Memory B cell (primary cell): ENCODE measurements around the gene LRRC49.

Experiments used
- ATAC-seq: fragments of 150-1000 bp; cut with Tn5 transposase; 2 replicates; pipeline ENCODE4 v1.10.0; 2021; ENCODE audit warnings: low read depth, mild to moderate bottlenecking, moderate library complexity
- DNase-seq, 2 donors: peaks; one replicate each; pipeline ENCODE4 v3.0.0; 2022; ENCODE audit warnings: low spot score in 2 of 2
- H3K27ac Mint-ChIP-seq: one replicate; pipeline ENCODE4 v1.8.0; 2022; ENCODE audit warnings: mild to moderate bottlenecking, moderate library complexity, mixed read lengths
- H3K27me3 Mint-ChIP-seq: one replicate; pipeline ENCODE4 v1.8.0; 2022; ENCODE audit warnings: mixed read lengths
- H3K36me3 Mint-ChIP-seq: one replicate; pipeline ENCODE4 v1.8.0; 2022; ENCODE audit warnings: mild to moderate bottlenecking, mixed read lengths
- H3K4me1 Mint-ChIP-seq: one replicate; pipeline ENCODE4 v1.8.0; 2022; ENCODE audit warnings: mixed read lengths
- H3K4me3 Mint-ChIP-seq: one replicate; pipeline ENCODE4 v1.8.0; 2022; ENCODE audit warnings: mild to moderate bottlenecking, moderate library complexity, mixed read lengths
- H3K9me3 Mint-ChIP-seq: one replicate; pipeline ENCODE4 v1.8.0; 2022; ENCODE audit warnings: mixed read lengths

The LRRC49 gene

GRCh38 chr15:71050461-71050860, 157.8 kb downstream of the LRRC49 start:
- Mint-ChIP-seq H3K9me3 (peaks cover 2% of the 10 kb centered on the region), H3K27me3 (no peaks in the 10 kb centered on the region), H3K36me3 (no peaks in the 10 kb centered on the region), H3K4me1 (no peaks in the 10 kb centered on the region), H3K4me3 (no peak overlapping the region), H3K27ac (no peak overlapping the region)
- no peak for ATAC-seq
- DNase-seq = no peak

- H3K4me1 Mint-ChIP-seq = no peaks in the 10 kb centered on the region
- ATAC-seq = no peak
- no peaks in the 10 kb centered on the region for H3K27me3 Mint-ChIP-seq
- H3K27ac Mint-ChIP-seq = no peak overlapping the region
- H3K9me3 Mint-ChIP-seq = peaks cover 2% of the 10 kb centered on the region
- H3K4me3 Mint-ChIP-seq = no peak overlapping the region
- DNase-seq = no peak
- H3K36me3 Mint-ChIP-seq = no peaks in the 10 kb centered on the region
Observed at GRCh38 chr15:71051539-71051938, 158.9 kb downstream of the LRRC49 start.

GRCh38 chr15:71052356-71052755, 159.7 kb downstream of the LRRC49 start:
- Mint-ChIP-seq H3K36me3 (no peaks in the 10 kb centered on the region), H3K9me3 (no peaks in the 10 kb centered on the region), H3K4me1 (no peaks in the 10 kb centered on the region)

GRCh38 chr15:71054286-71054952, 161.8 kb downstream of the LRRC49 start:
- no peak overlapping the region for H3K4me3 Mint-ChIP-seq
- H3K9me3 Mint-ChIP-seq = peaks cover 2% of the 10 kb centered on the region
- H3K27me3 Mint-ChIP-seq = no peaks in the 10 kb centered on the region
- no peak overlapping the region for H3K27ac Mint-ChIP-seq
- H3K4me1 Mint-ChIP-seq = no peaks in the 10 kb centered on the region
- ATAC-seq (no peak), DNase-seq (no peak)
- no peaks in the 10 kb centered on the region for H3K36me3 Mint-ChIP-seq

More at GRCh38 chr15:71052356-71052755, 159.7 kb downstream of the LRRC49 start:
- no peak for ATAC-seq
- no peaks in the 10 kb centered on the region for H3K27me3 Mint-ChIP-seq
- H3K27ac Mint-ChIP-seq = no peak overlapping the region
- H3K4me3 Mint-ChIP-seq = no peak overlapping the region
- DNase-seq = no peak

- DNase-seq (no peak), ATAC-seq (no peak)
- peaks cover 2% of the 10 kb centered on the region for H3K27me3 Mint-ChIP-seq
- no peak overlapping the region for H3K27ac Mint-ChIP-seq
- H3K4me3 Mint-ChIP-seq = no peak overlapping the region
- H3K4me1 Mint-ChIP-seq = no peaks in the 10 kb centered on the region
- no peaks in the 10 kb centered on the region for H3K36me3 Mint-ChIP-seq
- H3K9me3 Mint-ChIP-seq = peaks cover 5% of the 10 kb centered on the region
Observed at GRCh38 chr15:71055461-71055860, 162.8 kb downstream of the LRRC49 start.

- no peak overlapping the region for H3K4me3 Mint-ChIP-seq
Observed at GRCh38 chr15:71056111-71056510, 163.5 kb downstream of the LRRC49 start.

GRCh38 chr15:71057143-71057542, 164.5 kb downstream of the LRRC49 start:
- DNase-seq = no peak
- H3K27ac Mint-ChIP-seq = no peak overlapping the region
- no peak overlapping the region for H3K4me3 Mint-ChIP-seq

More at GRCh38 chr15:71056111-71056510, 163.5 kb downstream of the LRRC49 start:
- H3K4me1 Mint-ChIP-seq = no peaks in the 10 kb centered on the region
- H3K36me3 Mint-ChIP-seq = no peaks in the 10 kb centered on the region
- DNase-seq (no peak), ATAC-seq (no peak)
- H3K9me3 Mint-ChIP-seq = peaks cover 6% of the 10 kb centered on the region
- H3K27me3 Mint-ChIP-seq = peaks cover 2% of the 10 kb centered on the region
- H3K27ac Mint-ChIP-seq = no peak overlapping the region

GRCh38 chr15:71057581-71057980, 165.0 kb downstream of the LRRC49 start:
- Mint-ChIP-seq H3K36me3 (no peaks in the 10 kb centered on the region), H3K4me3 (no peak overlapping the region), H3K27me3 (peaks cover 2% of the 10 kb centered on the region), H3K4me1 (no peaks in the 10 kb centered on the region), H3K9me3 (peaks cover 8% of the 10 kb centered on the region), H3K27ac (no peak overlapping the region)
- ATAC-seq (no peak), DNase-seq (no peak)

More at GRCh38 chr15:71057143-71057542, 164.5 kb downstream of the LRRC49 start:
- Mint-ChIP-seq H3K27me3 (peaks cover 2% of the 10 kb centered on the region), H3K9me3 (peaks cover 8% of the 10 kb centered on the region), H3K4me1 (no peaks in the 10 kb centered on the region), H3K36me3 (no peaks in the 10 kb centered on the region)
- ATAC-seq = no peak

GRCh38 chr15:71060983-71061382, 168.4 kb downstream of the LRRC49 start:
- Mint-ChIP-seq H3K36me3 (no peaks in the 10 kb centered on the region), H3K27ac (no peak overlapping the region), H3K4me1 (no peaks in the 10 kb centered on the region), H3K4me3 (no peak overlapping the region), H3K27me3 (peaks cover 3% of the 10 kb centered on the region), H3K9me3 (peaks cover 8% of the 10 kb centered on the region)
- DNase-seq = no peak
- ATAC-seq = no peak

GRCh38 chr15:71066983-71067382, 174.4 kb downstream of the LRRC49 start:
- no peak overlapping the region for H3K4me3 Mint-ChIP-seq
- no peaks in the 10 kb centered on the region for H3K36me3 Mint-ChIP-seq
- H3K27me3 Mint-ChIP-seq = peaks cover 7% of the 10 kb centered on the region
- H3K9me3 Mint-ChIP-seq = no peaks in the 10 kb centered on the region
- no peak for DNase-seq
- H3K4me1 Mint-ChIP-seq = no peaks in the 10 kb centered on the region
- no peak overlapping the region for H3K27ac Mint-ChIP-seq
- ATAC-seq = no peak

GRCh38 chr15:71069693-71070092, 177.1 kb downstream of the LRRC49 start:
- Mint-ChIP-seq H3K4me3 (no peak overlapping the region), H3K9me3 (peaks cover 2% of the 10 kb centered on the region), H3K4me1 (no peaks in the 10 kb centered on the region), H3K27me3 (peaks cover 9% of the 10 kb centered on the region), H3K27ac (no peak overlapping the region), H3K36me3 (no peaks in the 10 kb centered on the region)
- DNase-seq = no peak
- ATAC-seq = no peak

- H3K9me3 Mint-ChIP-seq = peaks cover 2% of the 10 kb centered on the region
- DNase-seq = no peak
- H3K27me3 Mint-ChIP-seq = peaks cover 10% of the 10 kb centered on the region
- no peak overlapping the region for H3K4me3 Mint-ChIP-seq
- H3K27ac Mint-ChIP-seq = no peak overlapping the region
- ATAC-seq = no peak
- no peaks in the 10 kb centered on the region for H3K36me3 Mint-ChIP-seq
- no peaks in the 10 kb centered on the region for H3K4me1 Mint-ChIP-seq
Observed at GRCh38 chr15:71071529-71071928, 178.9 kb downstream of the LRRC49 start.

GRCh38 chr15:71072423-71072822, 179.8 kb downstream of the LRRC49 start:
- H3K36me3 Mint-ChIP-seq = no peaks in the 10 kb centered on the region
- no peak overlapping the region for H3K27ac Mint-ChIP-seq
- H3K4me3 Mint-ChIP-seq = no peak overlapping the region
- peaks cover 2% of the 10 kb centered on the region for H3K9me3 Mint-ChIP-seq
- ATAC-seq (no peak), DNase-seq (no peak)
- H3K4me1 Mint-ChIP-seq = no peaks in the 10 kb centered on the region
- peaks cover 8% of the 10 kb centered on the region for H3K27me3 Mint-ChIP-seq

GRCh38 chr15:71078506-71079207, 186.0 kb downstream of the LRRC49 start:
- peaks cover 3% of the 10 kb centered on the region for H3K9me3 Mint-ChIP-seq
- DNase-seq (no peak), ATAC-seq (no peak)
- H3K4me3 Mint-ChIP-seq = no peak overlapping the region
- H3K27me3 Mint-ChIP-seq = peaks cover 10% of the 10 kb centered on the region
- H3K36me3 Mint-ChIP-seq = no peaks in the 10 kb centered on the region
- H3K27ac Mint-ChIP-seq = no peak overlapping the region
- H3K4me1 Mint-ChIP-seq = no peaks in the 10 kb centered on the region
